ENCODE data around the gene RNF220. TPM values are rescaled to one million over a fixed set of nuclear protein-coding genes. Genes with fewer than 3 reads are reported as not detected.

RNF220 gene
- total RNA-seq, 1 donor from 2014 or later: 47.1 TPM

GRCh38 chr1:44619261-44619900 is 214.3 kb downstream of the RNF220 start:
- Histone ChIP-seq H3K27me3 (ENCODE audit: insufficient read depth, low read length) (no peaks in the 10 kb centered on the region), H3K27ac (ENCODE audit: low read depth, low read length) (no peak overlapping the region), H3K4me3 (ENCODE audit: insufficient read depth, low read depth, low read length) (no peak overlapping the region), H2AFZ (ENCODE audit: low read depth, low read length) (no peak overlapping the region), H3K9me3 (ENCODE audit: insufficient read depth, low read depth, low read length) (no peaks in the 10 kb centered on the region), H4K20me1 (ENCODE audit: insufficient read depth, low read length) (no peaks in the 10 kb centered on the region), H3K79me2 (ENCODE audit: insufficient read depth, low read length) (no peaks in the 10 kb centered on the region), H3K9ac (ENCODE audit: low read length) (peak overlapping the region; percentile 4), H3K36me3 (ENCODE audit: insufficient read depth, low read length) (no peaks in the 10 kb centered on the region), H3K4me1 (ENCODE audit: insufficient read depth, low read length) (peaks cover 20% of the 10 kb centered on the region), H3K4me2 (ENCODE audit: low read length) (peak overlapping the region; percentile 57)
- FAIRE-seq: peak; percentile 62
- DNase-seq (ENCODE audit: low read depth): peak; percentile 75
- Mint-ChIP-seq H3K27ac (ENCODE audit: unreplicated experiment) (no peak overlapping the region), H3K27me3 (ENCODE audit: low read depth, unreplicated experiment) (peaks cover 46% of the 10 kb centered on the region), H3K36me3 (ENCODE audit: low read depth, unreplicated experiment) (peaks cover 2% of the 10 kb centered on the region), H3K4me3 (ENCODE audit: unreplicated experiment) (no peak overlapping the region), H3K4me1 (ENCODE audit: low read depth, unreplicated experiment) (no peaks in the 10 kb centered on the region), H3K9me3 (ENCODE audit: unreplicated experiment) (no peaks in the 10 kb centered on the region)
- TF ChIP-seq EZH2 (IDR thresholded peaks at IDR 0.05; ENCODE audit: insufficient read depth, low read length): no peak
- TF ChIP-seq, protein P1, sequence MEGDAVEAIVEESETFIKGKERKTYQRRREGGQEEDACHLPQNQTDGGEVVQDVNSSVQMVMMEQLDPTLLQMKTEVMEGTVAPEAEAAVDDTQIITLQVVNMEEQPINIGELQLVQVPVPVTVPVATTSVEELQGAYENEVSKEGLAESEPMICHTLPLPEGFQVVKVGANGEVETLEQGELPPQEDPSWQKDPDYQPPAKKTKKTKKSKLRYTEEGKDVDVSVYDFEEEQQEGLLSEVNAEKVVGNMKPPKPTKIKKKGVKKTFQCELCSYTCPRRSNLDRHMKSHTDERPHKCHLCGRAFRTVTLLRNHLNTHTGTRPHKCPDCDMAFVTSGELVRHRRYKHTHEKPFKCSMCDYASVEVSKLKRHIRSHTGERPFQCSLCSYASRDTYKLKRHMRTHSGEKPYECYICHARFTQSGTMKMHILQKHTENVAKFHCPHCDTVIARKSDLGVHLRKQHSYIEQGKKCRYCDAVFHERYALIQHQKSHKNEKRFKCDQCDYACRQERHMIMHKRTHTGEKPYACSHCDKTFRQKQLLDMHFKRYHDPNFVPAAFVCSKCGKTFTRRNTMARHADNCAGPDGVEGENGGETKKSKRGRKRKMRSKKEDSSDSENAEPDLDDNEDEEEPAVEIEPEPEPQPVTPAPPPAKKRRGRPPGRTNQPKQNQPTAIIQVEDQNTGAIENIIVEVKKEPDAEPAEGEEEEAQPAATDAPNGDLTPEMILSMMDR (IDR thresholded peaks at IDR 0.05; ENCODE audit: insufficient read depth, low read depth, low read length): no peak

GRCh38 chr1:44620072-44620471 is 215.0 kb downstream of the RNF220 start:
- H3K36me3 ChIP-seq (ENCODE audit: insufficient read depth, low read length): no peaks in the 10 kb centered on the region
- no peaks in the 10 kb centered on the region for H3K9me3 ChIP-seq (ENCODE audit: insufficient read depth, low read depth, low read length)
- Mint-ChIP-seq H3K27ac (ENCODE audit: unreplicated experiment) (no peak overlapping the region), H3K27me3 (ENCODE audit: low read depth, unreplicated experiment) (peaks cover 49% of the 10 kb centered on the region), H3K4me3 (ENCODE audit: unreplicated experiment) (no peak overlapping the region), H3K36me3 (ENCODE audit: low read depth, unreplicated experiment) (peaks cover 2% of the 10 kb centered on the region), H3K4me1 (ENCODE audit: low read depth, unreplicated experiment) (no peaks in the 10 kb centered on the region), H3K9me3 (ENCODE audit: unreplicated experiment) (no peaks in the 10 kb centered on the region)
- peaks cover 20% of the 10 kb centered on the region for H3K4me1 ChIP-seq (ENCODE audit: insufficient read depth, low read length)
- TF ChIP-seq, protein P1 (IDR thresholded peaks at IDR 0.05; ENCODE audit: insufficient read depth, low read depth, low read length): no peak
- no peak for TF ChIP-seq EZH2 (IDR thresholded peaks at IDR 0.05; ENCODE audit: insufficient read depth, low read length)
- H3K27me3 ChIP-seq (ENCODE audit: insufficient read depth, low read length): no peaks in the 10 kb centered on the region
- no peak overlapping the region for H3K9ac ChIP-seq (ENCODE audit: low read length)
- no peaks in the 10 kb centered on the region for H3K79me2 ChIP-seq (ENCODE audit: insufficient read depth, low read length)
- H3K4me2 ChIP-seq (ENCODE audit: low read length): peak overlapping the region; percentile 57
- FAIRE-seq (peak; percentile 68), DNase-seq (ENCODE audit: low read depth) (no peak)
- H3K27ac ChIP-seq (ENCODE audit: low read depth, low read length): no peak overlapping the region
- H2AFZ ChIP-seq (ENCODE audit: low read depth, low read length): no peak overlapping the region
- no peaks in the 10 kb centered on the region for H4K20me1 ChIP-seq (ENCODE audit: insufficient read depth, low read length)
- no peak overlapping the region for H3K4me3 ChIP-seq (ENCODE audit: insufficient read depth, low read depth, low read length)

DNA sequence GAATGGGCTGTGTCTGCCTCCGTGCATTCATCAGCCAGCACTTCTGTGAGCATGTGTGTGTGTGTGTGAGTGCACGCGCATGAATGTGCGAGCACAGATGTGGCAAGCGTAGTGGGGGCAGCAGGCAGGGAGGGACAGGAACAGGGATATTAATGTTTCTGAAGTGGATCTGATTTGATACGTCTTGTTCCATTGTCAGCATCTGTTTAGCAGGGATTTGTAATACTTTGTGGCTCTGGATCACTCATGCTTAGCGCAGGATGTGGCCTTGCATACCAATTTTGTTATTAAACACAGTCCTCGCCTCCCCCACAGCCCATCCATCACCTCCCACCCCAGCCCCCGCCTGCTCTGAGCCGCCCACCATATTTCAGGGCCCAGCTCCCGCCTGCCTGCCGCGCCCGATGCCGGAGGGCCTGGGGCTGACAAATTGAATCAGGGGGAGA is 216.8 kb downstream of the RNF220 start:
- Histone ChIP-seq H4K20me1 (ENCODE audit: insufficient read depth, low read length) (no peaks in the 10 kb centered on the region), H3K27ac (ENCODE audit: low read depth, low read length) (no peak overlapping the region), H3K4me2 (ENCODE audit: low read length) (peak overlapping the region; percentile 63), H2AFZ (ENCODE audit: low read depth, low read length) (no peak overlapping the region), H3K9ac (ENCODE audit: low read length) (no peak overlapping the region), H3K4me3 (ENCODE audit: insufficient read depth, low read depth, low read length) (no peak overlapping the region), H3K9me3 (ENCODE audit: insufficient read depth, low read depth, low read length) (no peaks in the 10 kb centered on the region), H3K79me2 (ENCODE audit: insufficient read depth, low read length) (no peaks in the 10 kb centered on the region), H3K36me3 (ENCODE audit: insufficient read depth, low read length) (no peaks in the 10 kb centered on the region), H3K4me1 (ENCODE audit: insufficient read depth, low read length) (peaks cover 20% of the 10 kb centered on the region), H3K27me3 (ENCODE audit: insufficient read depth, low read length) (no peaks in the 10 kb centered on the region)
- TF ChIP-seq, protein P1 (IDR thresholded peaks at IDR 0.05; ENCODE audit: insufficient read depth, low read depth, low read length): no peak
- TF ChIP-seq EZH2 (IDR thresholded peaks at IDR 0.05; ENCODE audit: insufficient read depth, low read length): no peak
- Mint-ChIP-seq H3K36me3 (ENCODE audit: low read depth, unreplicated experiment) (peaks cover 3% of the 10 kb centered on the region), H3K27ac (ENCODE audit: unreplicated experiment) (no peak overlapping the region), H3K27me3 (ENCODE audit: low read depth, unreplicated experiment) (peaks cover 33% of the 10 kb centered on the region), H3K4me3 (ENCODE audit: unreplicated experiment) (no peak overlapping the region), H3K4me1 (ENCODE audit: low read depth, unreplicated experiment) (no peaks in the 10 kb centered on the region), H3K9me3 (ENCODE audit: unreplicated experiment) (no peaks in the 10 kb centered on the region)
- DNase-seq (ENCODE audit: low read depth) (peak; percentile 63), FAIRE-seq (no peak)

Data from astrocyte (in vitro differentiated cells and primary cell).